ENCODE data around the gene MEA1.
"Not testable (repeated sequence)": the region's sequence is repeated elsewhere in the genome, so short reads cannot be mapped to it uniquely, and the experiment has no call there.

MEA1 gene

GRCh38 chr6:43006251-43006650 is 7.5 kb downstream of the MEA1 start:
- DNase-seq, result no peak

GRCh38 chr6:43005844-43006243 is 7.9 kb downstream of the MEA1 start:
- no peak for DNase-seq

GRCh38 chr6:43001843-43002242 is 11.9 kb downstream of the MEA1 start:
- DNase-seq, result no peak

GRCh38 chr6:42998205-42998604 is 15.5 kb downstream of the MEA1 start:
- not testable (repeated sequence) for DNase-seq

- no peak for DNase-seq
Measured at GRCh38 chr6:42996513-42996912, 17.2 kb downstream of the MEA1 start.

GRCh38 chr6:42993445-42993844 is 20.3 kb downstream of the MEA1 start:
- DNase-seq, result no peak

- no peak for DNase-seq
Measured at GRCh38 chr6:42989923-42990322, 23.8 kb downstream of the MEA1 start.

- no peak for DNase-seq
Measured at GRCh38 chr6:42988486-42989020, 25.2 kb downstream of the MEA1 start.

GRCh38 chr6:42987533-42988451 is 26.0 kb downstream of the MEA1 start:
- no peak for DNase-seq

- DNase-seq, result peak; percentile 36
Measured at GRCh38 chr6:42984924-42985475, 28.7 kb downstream of the MEA1 start.

GRCh38 chr6:42984001-42984923 is 29.5 kb downstream of the MEA1 start, which contains the start of gene PPP2R5D:
PPP2R5D (plus strand) TSS chr6:42984570; CDS start chr6:42984678, 108 bp downstream.
- peak; percentile 96 for DNase-seq

- no peak for DNase-seq
Measured at GRCh38 chr6:42981836-42982235, 31.9 kb downstream of the MEA1 start.

GRCh38 chr6:42979523-42980177 is 34.1 kb downstream of the MEA1 start:
- no peak for DNase-seq

- peak; percentile 93 for DNase-seq
Measured at GRCh38 chr6:42978839-42979522, 34.8 kb downstream of the MEA1 start, which contains the start of gene PEX6. PEX6 (minus strand) TSS chr6:42979181; CDS start chr6:42979150, 31 bp downstream.

- peak; percentile 44 for DNase-seq
Measured at GRCh38 chr6:42978487-42978838, 35.3 kb downstream of the MEA1 start.

- no peak for DNase-seq
Measured at GRCh38 chr6:42974919-42975505, 38.7 kb downstream of the MEA1 start.

GRCh38 chr6:42973926-42974325 is 39.8 kb downstream of the MEA1 start:
- no peak for DNase-seq

- DNase-seq, result no peak
Measured at GRCh38 chr6:42971746-42972327, 41.9 kb downstream of the MEA1 start.

- no peak for DNase-seq
Measured at GRCh38 chr6:42970871-42971612, 42.7 kb downstream of the MEA1 start.

- no peak for DNase-seq
Measured at GRCh38 chr6:42969934-42970333, 43.8 kb downstream of the MEA1 start.

Measured in stimulated activated CD8-positive, alpha-beta memory T cell treated with anti-CD3 and anti-CD28 coated beads, Interleukin-4, amount 100 ng/mL, for 48 hours (primary cell).